HG03565 (cell line): ENCODE results near the gene BNC2.

ENCODE experiments used
- ATAC-seq: cut with Tn5 transposase; IDR thresholded peaks from one replicate; pipeline ENCODE4 v1.9.1; 2021; ENCODE audit warnings: mild to moderate bottlenecking, moderate library complexity; ENCODE audit not compliant: unreplicated experiment

The BNC2 gene

DNA sequence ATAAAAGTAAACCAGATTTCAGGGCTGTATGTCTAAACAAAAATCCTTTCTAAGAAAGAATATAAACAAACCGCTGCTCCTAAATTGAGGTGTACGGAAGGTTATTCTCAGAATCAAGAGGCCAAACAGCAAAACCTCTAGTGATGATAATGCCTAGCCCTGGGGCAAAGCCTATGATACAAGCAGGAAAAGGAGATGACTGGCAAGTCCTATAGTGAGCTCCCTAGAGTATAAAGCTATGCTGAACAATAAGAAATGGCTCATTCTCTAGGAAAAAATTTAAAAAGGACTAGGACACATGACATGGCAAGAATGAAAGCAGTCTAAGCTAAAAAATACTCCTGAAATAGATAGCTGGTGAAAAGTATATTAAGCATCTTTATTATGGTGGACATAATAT, 187.1 kb downstream of the BNC2 start:
- ATAC-seq: no peak

DNA sequence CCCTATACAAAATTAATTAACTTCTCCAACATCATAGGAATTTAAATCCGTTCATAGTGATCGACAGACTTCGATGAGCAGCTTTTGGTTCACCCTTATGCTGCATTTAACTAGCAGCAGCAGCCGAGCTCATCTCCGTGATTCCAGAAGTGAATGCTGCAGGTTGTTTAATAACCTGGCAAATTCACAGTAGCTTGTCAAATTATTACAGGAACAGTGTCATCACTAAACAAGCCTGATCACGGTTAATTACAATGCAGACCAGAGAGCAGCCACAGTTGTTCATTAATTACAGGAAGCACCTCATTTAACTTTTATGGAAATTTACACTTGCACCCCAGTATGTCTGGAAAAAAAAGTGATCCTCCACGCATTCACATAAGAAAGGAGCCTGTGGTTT, 188.2 kb downstream of the BNC2 start:
- ATAC-seq: no peak

DNA sequence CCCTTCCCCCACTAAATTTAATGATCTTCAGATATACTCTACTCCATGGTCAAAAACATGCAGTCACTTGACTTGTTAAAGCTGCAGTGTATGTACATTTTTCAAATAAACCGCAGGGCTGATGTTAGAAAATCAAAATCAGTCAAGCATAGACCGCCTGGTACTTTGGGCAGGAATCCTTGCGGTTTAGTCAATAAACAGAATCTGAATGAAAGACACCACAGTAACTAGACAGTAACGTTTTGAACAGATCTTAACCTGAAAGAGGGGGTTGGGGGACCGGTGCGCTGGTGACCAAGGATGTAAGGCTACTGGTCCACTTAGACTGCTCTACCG, 188.8 kb downstream of the BNC2 start:
- no peak for ATAC-seq

DNA sequence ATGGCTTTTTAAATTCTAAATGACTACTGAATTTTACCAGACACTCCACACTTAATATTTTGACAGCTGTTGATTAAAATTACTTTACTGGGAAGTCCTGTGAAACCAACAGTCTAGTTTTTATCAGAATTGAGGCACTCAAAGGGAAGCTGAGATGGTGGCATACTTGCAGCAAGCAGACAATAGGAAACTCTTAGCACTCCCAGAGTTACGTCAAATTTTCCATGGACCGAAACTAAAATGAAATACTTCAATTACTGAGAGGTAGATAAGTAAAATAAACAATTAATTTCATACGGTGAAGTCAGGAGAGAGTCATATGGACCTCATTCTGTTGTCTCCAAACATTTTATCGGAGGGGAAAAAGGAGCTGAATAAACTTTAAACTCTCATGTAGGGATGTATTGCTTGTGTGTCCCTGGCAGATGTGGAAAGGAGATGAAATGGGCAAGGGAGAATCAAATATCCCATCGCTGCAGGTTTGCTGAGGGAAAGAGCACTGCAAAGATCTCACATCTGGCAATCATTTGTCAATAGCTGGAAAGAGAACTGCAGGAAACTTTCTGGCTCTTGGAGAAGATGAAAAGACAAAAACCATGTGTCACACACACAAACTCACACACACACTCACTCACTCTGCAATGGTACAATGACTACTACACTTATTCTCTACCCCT, 189.4 kb downstream of the BNC2 start:
- no peak for ATAC-seq

DNA sequence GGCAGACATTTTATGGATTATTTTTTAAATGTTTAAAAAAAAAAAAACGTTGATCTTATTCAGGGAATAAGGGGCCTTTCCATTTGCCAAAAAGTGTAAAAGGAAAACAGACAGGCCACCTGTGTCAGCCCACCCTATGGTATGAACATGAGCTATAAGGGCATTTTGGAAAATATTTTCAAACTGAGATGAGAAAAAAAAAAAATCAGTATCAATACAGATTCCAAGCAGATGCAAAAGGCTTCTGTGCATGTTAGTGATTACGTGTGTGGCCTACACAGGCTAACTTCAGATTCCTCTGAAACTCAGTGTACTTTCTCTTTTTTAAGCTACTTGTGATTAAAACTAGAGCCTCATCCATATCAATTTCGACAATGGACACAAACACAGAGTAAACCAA, 189.9 kb downstream of the BNC2 start:
- ATAC-seq: no peak

DNA sequence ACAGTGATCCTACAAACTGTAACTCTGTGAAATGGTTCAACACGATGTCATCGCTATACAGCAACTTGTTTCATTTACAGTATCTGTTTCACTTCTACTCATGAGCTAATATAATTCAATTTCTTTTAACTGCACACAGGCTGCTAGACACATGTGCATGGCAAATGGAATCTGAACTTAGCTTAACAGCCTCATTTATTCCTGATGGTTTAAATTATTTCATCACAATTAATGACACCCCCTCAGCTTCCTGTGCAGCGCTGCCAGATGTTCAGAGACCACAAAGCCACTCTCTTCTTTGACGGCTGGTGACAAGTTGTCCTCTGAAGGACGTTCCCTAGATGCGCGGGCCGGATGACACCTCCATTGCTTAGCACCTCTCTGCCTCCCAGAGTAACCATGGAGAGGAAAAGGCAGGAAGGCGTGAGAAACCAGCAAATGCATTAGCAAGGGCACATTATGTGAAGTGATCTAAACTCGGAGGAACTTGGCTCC, 191.1 kb downstream of the BNC2 start:
- no peak for ATAC-seq

DNA sequence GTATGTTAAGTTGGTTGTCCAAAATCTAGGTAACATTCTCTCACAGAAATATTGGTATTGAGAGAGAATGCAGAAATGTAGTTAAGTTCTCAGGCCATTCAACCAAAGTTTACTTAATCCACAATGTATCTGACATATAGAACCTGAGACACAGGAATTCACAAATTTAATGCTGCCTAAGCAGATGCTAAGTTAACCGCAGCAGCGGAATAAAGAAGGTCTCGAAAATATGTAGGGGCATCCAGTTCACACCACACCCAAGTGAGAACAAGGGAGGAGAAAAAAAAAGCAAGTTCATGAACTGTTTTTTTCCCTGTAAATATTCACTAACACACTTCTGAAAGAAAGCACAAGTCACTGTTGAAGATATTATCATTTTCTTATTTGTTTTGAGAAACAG, 194.0 kb downstream of the BNC2 start:
- no peak for ATAC-seq

DNA sequence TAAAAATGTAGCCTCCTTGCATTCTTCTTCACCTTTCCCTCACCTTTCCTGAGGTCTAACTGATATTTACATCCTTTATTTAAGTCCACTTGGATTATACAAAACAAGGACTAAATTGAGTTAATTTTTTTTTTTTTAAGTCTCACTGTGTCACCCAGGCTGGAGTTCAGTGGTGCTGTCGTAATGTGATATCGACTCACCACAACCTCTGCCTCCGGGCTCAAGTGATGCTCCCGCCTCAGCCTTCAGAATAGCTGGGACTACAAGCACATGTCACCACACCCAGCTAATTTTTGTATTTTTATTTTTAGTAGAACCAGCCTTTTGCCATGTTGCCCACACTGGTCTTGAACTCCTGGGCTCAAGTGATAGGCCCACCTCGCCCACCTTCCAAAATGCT, 195.3 kb downstream of the BNC2 start:
- no peak for ATAC-seq

DNA sequence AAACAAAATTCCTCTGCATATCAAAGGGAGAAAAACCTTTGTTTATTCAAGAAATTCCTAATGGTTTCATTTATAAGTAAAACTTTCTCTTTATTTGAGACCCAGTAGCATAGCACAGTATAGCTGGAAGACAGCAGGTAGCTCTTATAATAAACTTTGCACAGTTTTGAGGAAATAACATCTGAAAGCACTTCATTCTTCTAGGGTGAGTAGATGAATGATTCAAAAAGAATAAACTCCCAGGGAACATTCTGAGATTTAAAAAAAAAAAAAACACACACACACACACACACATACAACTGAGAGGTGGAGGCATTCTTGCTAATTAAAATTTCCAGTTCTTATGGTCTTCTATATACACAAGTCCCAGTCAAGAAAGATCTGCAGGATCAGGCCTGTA, 197.3 kb downstream of the BNC2 start:
- no peak for ATAC-seq

DNA sequence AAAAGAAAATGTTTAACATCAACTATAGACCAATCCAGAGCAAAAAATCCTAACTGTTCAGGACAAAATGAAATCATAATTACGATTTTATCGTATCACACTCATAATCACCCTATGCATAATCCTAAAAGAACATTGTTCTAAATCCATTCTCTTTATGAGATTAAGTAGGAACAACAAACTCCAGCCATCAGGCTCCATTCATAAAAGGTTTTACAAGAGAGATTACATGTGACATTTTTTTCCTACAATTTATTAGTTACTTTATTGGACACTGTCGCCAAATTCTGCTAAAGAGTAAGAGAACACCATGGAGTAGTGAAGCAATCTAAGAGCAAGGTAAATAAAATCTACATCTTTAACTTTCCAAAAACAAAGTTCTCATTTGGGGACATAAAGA, 198.0 kb downstream of the BNC2 start:
- no peak for ATAC-seq

DNA sequence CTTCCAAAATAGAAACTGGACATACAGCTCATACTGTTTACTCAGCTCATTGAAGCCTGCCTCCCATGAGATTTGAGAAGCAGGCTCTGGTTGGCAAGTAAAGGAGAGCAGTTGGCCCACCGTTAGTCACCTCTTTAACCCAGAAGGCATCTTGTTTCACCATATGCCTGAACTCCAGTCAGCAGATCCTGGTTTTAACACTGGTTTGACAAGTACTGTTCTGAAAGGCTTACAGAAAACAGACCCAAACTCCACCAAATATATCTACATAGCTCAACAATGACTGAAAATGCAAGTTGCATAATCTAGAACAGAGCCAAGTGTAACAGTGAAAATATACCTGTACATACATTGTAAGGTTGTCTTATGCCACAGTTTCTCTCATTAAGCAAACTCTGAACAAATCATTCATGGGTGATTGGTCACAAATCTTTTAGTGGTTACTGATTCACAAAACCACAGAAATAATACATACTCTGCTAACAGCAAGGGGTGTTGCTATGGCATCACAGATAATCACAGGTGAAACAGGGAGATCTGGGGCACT, 198.8 kb downstream of the BNC2 start:
- ATAC-seq: no peak

DNA sequence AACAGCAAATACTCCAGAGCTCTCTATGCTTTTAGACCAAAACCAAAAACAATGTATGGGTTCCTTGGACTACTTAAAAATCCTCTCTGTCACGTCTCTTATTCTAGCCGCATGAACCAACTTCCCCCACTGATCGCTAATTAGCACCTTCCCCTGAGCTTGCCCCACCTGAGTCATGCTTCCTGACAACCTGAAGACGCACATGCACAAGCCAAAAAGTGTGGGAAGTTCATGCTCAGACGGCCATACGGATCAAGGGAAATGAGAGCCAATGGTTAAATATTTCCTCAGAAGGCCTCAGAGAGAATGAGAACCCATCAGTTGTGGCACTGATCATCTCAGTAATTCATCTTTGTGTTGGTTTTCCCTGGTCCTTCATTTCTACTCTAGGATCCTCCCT, 199.7 kb downstream of the BNC2 start:
- ATAC-seq: no peak

DNA sequence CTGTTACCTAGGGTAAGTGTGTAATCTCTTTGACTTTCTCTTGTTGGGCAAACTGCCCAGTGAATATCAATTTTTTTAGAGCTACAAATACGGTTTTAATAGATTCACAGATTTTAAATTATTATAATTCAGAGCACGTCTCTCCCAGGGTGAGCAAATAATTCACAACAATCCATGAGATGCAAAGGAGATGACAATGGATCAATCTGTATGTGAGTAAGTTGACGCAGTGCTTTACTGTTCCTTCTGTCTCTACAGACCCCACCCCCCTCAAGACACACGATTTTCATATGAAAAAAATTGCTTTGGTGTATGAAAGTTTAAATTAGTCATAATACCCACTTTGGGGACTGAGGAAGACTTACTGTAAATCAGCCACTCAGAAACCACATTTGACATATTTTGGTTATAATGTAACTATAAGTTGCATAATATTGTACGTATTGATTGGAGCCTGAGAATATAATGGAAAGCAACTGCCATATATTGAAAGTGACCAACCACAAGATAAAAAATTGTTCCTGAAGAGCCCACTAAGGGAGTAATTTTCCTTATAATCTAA, 201.7 kb downstream of the BNC2 start:
- ATAC-seq: no peak

DNA sequence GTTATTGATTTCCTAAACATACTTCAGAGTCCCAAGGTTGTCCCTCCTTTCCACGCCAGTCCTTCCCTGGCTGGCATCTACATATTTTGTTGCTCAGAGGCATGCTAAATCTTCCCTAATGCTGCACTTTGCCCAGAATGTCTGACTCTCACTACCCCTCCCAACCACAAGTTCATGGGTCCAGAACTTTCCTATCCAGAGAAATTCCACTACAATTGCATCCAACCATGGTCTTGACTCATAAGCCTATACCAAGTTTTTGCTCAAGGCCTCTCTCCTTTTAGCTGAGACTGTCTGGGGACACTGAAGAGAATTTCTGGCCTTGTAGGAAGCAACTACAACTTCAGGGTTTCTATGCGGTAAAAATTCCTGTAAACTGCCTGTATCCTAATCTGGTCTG, 206.3 kb downstream of the BNC2 start:
- ATAC-seq: no peak

DNA sequence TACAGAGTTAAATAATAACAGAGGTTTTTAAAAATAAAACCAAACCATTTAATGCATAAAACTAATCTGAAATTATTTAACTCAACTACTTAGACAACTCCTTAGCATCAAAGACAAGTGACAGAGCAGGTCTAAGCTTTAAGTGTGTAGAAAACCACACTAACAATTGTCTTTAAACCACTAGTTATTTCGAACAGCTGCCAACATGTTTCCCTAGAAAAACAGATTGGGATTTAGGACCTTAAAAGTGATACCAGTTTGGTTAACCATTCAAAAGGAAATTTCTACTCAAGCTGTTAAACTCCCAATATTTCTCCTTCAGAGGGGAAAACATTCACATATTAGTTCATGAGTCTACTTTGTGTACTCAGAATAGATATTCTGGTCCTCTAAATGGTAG, 208.7 kb downstream of the BNC2 start:
- no peak for ATAC-seq

DNA sequence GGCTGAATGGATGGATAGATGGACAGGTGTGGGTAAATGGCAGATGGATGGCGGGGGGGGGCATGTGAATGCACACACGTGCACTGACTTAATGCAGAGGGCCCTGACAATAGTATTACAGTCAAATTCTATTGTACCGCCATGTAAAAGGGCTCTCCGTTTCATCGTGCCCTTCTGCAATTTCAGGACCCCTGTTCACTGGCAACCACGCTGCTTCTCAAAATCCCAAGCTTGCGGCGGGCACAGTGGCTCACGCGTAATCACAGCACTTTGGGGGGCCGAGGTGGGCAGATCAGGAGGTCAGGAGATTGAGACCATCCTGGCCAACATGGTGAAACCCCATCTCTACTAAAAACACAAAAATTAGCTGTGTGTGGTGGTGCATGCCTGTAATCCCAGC, 211.4 kb downstream of the BNC2 start:
- no peak for ATAC-seq

DNA sequence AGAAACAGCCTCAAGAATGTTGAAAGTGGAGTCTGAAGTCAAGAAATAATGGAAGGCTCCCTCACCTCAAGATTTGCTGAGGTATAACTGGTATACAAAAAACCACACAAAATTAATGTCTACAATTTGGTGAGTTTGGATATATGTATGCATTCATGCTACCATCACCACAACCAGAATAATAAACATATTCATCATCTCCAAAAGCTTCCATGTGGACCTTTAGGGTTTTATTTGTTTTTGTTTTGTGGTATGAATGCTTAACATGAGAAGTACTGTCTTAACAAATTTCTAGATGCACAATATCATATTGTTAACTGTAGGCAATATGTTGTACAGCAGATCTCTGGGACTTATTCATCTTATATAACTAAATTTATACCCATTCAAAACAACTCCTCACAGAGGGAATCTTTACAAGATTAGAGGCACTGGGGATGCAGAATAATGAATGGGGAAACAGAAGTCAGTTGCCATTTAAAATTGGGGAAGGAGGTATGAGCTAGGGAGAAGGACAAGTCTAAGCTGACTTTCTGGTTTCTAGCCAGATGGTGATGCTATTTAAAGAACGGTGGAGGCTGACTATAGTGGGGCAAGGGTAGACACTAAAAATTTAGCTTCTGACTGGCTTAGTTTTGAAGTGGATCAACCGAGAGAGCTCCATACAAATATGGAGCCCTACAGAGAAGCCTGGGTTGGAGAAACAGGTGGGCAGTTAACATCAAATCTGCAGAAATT, 213.9 kb downstream of the BNC2 start:
- ATAC-seq: no peak

DNA sequence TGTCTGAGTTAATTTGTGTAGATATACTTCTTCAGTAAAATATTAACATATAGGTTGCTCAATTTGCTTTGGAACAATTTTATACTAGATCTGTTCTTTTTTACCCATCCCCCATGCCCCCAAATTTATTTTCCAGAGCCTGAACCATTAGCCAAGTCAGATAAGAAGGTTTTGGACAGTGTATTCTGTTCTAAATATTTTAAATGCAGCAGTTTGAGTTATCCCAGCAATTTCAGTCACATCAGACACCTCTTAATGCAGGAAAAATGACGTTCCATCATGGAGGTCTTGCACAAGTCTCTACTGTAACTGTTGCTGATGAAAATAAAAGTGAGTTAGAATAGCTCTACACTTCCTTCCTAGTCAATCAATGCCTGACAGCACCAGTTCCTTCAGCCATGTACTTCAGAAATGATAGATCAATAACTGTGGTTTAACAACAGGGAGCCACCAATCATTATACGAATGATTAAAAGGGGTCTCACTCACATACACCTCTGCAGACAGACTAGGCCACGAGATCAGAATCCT, 215.8 kb downstream of the BNC2 start:
- ATAC-seq: no peak

DNA sequence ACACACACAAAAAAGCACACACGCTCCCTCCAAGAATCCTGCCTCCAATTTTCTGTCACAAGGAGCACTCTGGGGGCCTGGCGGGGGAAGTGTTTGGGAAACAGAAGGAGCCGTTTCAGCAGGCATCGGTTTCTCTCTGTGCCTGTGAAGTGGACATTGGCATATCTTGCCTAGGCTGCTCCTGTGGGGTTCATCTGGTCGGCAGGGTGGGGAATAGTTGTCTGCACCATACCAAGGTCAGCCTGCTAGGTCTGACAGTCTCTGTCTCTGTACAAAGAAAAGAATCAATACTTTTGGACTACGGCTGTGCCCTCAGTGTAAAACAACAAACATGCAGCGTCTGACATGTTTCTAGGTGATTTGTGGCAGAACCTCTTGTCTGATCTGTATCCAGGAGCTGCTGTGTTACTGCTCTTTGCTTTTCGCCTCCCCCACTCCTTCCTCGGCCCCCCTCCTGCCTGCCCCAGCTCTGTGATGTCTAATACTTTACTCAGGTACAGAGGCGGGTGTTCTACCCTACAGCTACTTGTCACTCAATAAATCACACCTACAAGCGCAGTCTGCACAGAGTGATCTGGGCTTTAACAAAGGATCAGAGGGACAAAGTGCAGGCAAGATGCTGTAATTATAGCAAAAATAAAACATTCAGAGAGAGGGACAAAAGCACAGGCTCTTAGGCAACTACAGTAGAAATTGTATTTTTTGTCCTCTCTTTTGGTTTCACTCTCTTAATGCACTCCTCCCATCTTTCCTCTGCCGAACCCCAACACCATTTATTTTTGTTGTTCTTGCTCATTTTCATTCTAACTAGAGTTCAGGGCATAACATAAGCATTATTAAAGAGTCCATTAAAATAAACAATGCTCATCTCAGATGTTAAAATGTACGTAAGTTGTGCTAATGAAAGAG, 216.7 kb downstream of the BNC2 start:
- no peak for ATAC-seq

DNA sequence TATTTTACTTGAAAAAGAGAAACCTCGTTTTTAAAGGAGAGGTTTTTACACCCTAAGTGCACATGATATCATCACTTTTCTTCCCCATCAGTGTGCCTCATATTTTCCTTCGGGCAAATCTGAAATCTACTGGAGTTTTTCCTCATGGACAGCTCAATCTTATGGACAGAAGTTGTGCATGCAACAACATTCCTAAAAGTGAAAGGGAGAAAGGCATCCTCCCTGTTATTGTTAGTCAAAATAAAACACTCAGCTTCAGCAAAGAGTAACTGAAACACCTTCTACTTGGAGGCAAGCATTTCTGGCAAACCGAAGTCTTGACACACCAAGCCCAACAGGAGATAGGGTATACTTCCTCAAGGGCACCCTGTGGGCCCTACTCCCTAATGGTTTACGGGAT, 217.9 kb downstream of the BNC2 start:
- no peak for ATAC-seq

DNA sequence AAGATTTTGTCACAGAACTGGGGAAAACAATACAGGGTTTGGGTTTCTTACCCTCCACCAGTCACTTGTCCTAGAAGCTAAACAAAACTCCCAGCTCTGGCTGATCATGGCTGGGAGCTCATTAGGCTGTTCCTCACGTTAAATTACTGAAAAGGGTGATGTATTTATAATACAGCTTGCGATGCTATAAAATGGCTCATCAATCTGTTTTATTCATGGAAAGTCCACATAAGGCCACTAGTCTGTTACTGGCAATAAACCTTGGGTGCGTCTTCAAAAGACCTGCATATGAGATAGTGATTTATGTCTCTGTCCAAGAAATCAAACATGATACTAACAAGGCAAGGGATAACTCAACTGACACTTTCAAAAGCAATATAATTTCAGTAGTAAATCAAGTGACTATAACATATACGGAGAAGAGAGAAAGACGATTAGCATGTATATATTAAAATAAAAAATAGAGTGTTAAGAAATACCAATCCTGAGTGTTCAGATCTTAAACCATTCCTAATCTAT, 219.0 kb downstream of the BNC2 start:
- no peak for ATAC-seq
